GM08714 (cell line): ENCODE measurements around the gene SETX.
"Not testable (repeated sequence)": the region's sequence is repeated elsewhere in the genome, so short reads cannot be mapped to it uniquely, and the experiment has no call there.

Experiments used
- H3K4me3 ChIP-seq: fragments of 200-500 bp; sonication (Bioruptor generic); 2 replicates; pipeline ENCODE4 v1.5.1; 2014; ENCODE audit warnings: mild to moderate bottlenecking, low read length, inconsistent platforms
- ZNF274 ChIP-seq: IDR thresholded peaks from 2 replicates; pipeline ENCODE4 v1.6.1; 2012; ENCODE audit warnings: mild to moderate bottlenecking, low read depth, low read length

Gene SETX

GRCh38 chr9:132288966-132289365, 65.8 kb downstream of the SETX start:
- no peak overlapping the region for H3K4me3 ChIP-seq
- no peak for TF ChIP-seq ZNF274

- no peak for TF ChIP-seq ZNF274
- no peak overlapping the region for H3K4me3 ChIP-seq
Measured at GRCh38 chr9:132288361-132288760, 66.4 kb downstream of the SETX start.

GRCh38 chr9:132287256-132287760, 67.5 kb downstream of the SETX start:
- TF ChIP-seq ZNF274, result no peak

GRCh38 chr9:132283863-132284262, 70.9 kb downstream of the SETX start:
- H3K4me3 ChIP-seq, result no peak overlapping the region
- TF ChIP-seq ZNF274, result no peak

More at GRCh38 chr9:132287256-132287760, 67.5 kb downstream of the SETX start:
- no peak overlapping the region for H3K4me3 ChIP-seq

- no peak for TF ChIP-seq ZNF274
- H3K4me3 ChIP-seq, result no peak overlapping the region
Measured at GRCh38 chr9:132283165-132283564, 71.6 kb downstream of the SETX start.

GRCh38 chr9:132274861-132275260, 79.9 kb downstream of the SETX start:
- H3K4me3 ChIP-seq, result no peak overlapping the region
- TF ChIP-seq ZNF274, result no peak

- H3K4me3 ChIP-seq, result not testable (repeated sequence)
Measured at GRCh38 chr9:132269704-132270516, 84.9 kb downstream of the SETX start.

- no peak overlapping the region for H3K4me3 ChIP-seq
- no peak for TF ChIP-seq ZNF274
Measured at GRCh38 chr9:132268725-132269352, 85.9 kb downstream of the SETX start.

- TF ChIP-seq ZNF274, result no peak
- H3K4me3 ChIP-seq, result no peak overlapping the region
Measured at GRCh38 chr9:132267660-132268059, 87.1 kb downstream of the SETX start.

GRCh38 chr9:132266017-132266416, 88.8 kb downstream of the SETX start:
- no peak for TF ChIP-seq ZNF274
- no peak overlapping the region for H3K4me3 ChIP-seq

GRCh38 chr9:132260846-132261245, 93.9 kb downstream of the SETX start:
- no peak overlapping the region for H3K4me3 ChIP-seq
- TF ChIP-seq ZNF274, result no peak

- H3K4me3 ChIP-seq, result no peak overlapping the region
- TF ChIP-seq ZNF274, result no peak
Measured at GRCh38 chr9:132250324-132251262, 104.2 kb downstream of the SETX start.

GRCh38 chr9:132249690-132250089, 105.1 kb downstream of the SETX start:
- no peak for TF ChIP-seq ZNF274
- H3K4me3 ChIP-seq, result no peak overlapping the region

- TF ChIP-seq ZNF274, result no peak
- no peak overlapping the region for H3K4me3 ChIP-seq
Measured at GRCh38 chr9:132249123-132249522, 105.7 kb downstream of the SETX start.
